IMR-90 (cell line): ENCODE measurements around the gene ARMH1. TPM values are rescaled to one million over a fixed set of nuclear protein-coding genes. Genes with fewer than 3 reads are reported as not detected.

Experiments used
- ATAC-seq: fragments of 200-7000 bp; cut with Tn5 transposase; 2 replicates; pipeline ENCODE4 v1.9.1; 2020; ENCODE audit warnings: low read depth, mild to moderate bottlenecking, moderate library complexity
- BruUV-seq: library from RNA; stranded (reverse); fragments of 400-500 nt; replicated peaks from 2 replicates; lab custom pipeline; 2021; lab: Mats Ljungman, UMichigan
- CTCF ChIA-PET: fragments of 300-600 bp; formaldehyde crosslinking; extraction: SDS; loops from one replicate; lab custom pipeline; 2021; ENCODE audit warnings: antibody characterized with exemption; lab: Yijun Ruan, JAX
- POLR2A ChIA-PET: fragments of 300-600 bp; sonication (Branson Sonifier 250); formaldehyde crosslinking; loops from one replicate; lab custom pipeline; 2022; ENCODE audit warnings: antibody characterized with exemption; ENCODE audit not compliant: unreplicated experiment; lab: Charles Lee
- DNase-seq: peaks from one replicate; pipeline ENCODE4 v3.0.0; 2013
- H2AFZ ChIP-seq: replicated peaks from 2 replicates; pipeline ENCODE3; 2013; ENCODE audit warnings: low read length, mild to moderate bottlenecking; ENCODE audit not compliant: poor library complexity
- H2AK5ac ChIP-seq: 2 replicates; pipeline ENCODE4 v1.6.1; 2013; ENCODE audit warnings: low read depth, low read length, inconsistent platforms
- H2AK9ac ChIP-seq: replicated peaks from 2 replicates; pipeline ENCODE3; 2013; ENCODE audit warnings: mild to moderate bottlenecking, low read depth, low read length, moderate library complexity; ENCODE audit not compliant: poor library complexity
- H2BK120ac ChIP-seq: 2 replicates; pipeline ENCODE4 v1.6.1; 2013; ENCODE audit warnings: low read depth, low read length, inconsistent platforms
- H2BK15ac ChIP-seq: 3 replicates; pipeline ENCODE4 v1.6.1; 2013; ENCODE audit warnings: low read depth, low read length, inconsistent platforms
- H2BK20ac ChIP-seq: 2 replicates; pipeline ENCODE4 v1.6.1; 2013; ENCODE audit warnings: low read depth, mild to moderate bottlenecking, inconsistent platforms, low read length, moderate library complexity
- H2BK5ac ChIP-seq: 2 replicates; pipeline ENCODE4 v1.6.1; 2013; ENCODE audit warnings: mild to moderate bottlenecking, low read depth, low read length, inconsistent platforms; ENCODE audit not compliant: poor library complexity, severe bottlenecking
- H3K14ac ChIP-seq: replicated peaks from 2 replicates; pipeline ENCODE4 v1.6.1; 2013; ENCODE audit warnings: low read depth, low read length, inconsistent platforms
- H3K18ac ChIP-seq: 2 replicates; pipeline ENCODE4 v1.6.1; 2013; ENCODE audit warnings: low read depth, low read length, control low read depth
- H3K23ac ChIP-seq: 2 replicates; pipeline ENCODE4 v1.6.1; 2013; ENCODE audit warnings: low read depth, low read length, inconsistent platforms
- H3K27ac ChIP-seq: 2 replicates; pipeline ENCODE4 v1.5.1; 2013; ENCODE audit warnings: mild to moderate bottlenecking, control low read depth, low read length; ENCODE audit not compliant: insufficient read depth
- H3K27me3 ChIP-seq: 2 replicates; pipeline ENCODE4 v1.6.1; 2013; ENCODE audit warnings: low read length; ENCODE audit not compliant: control insufficient read depth, insufficient read depth
- H3K36me3 ChIP-seq: 2 replicates; pipeline ENCODE4 v1.6.1; 2013; ENCODE audit warnings: low read length, mixed read lengths; ENCODE audit not compliant: control insufficient read depth, insufficient read depth
- H3K4ac ChIP-seq: 2 replicates; pipeline ENCODE4 v1.6.1; 2013; ENCODE audit warnings: low read depth, low read length, inconsistent platforms
- H3K4me1 ChIP-seq: 2 replicates; pipeline ENCODE4 v1.6.1; 2013; ENCODE audit warnings: low read length, mixed read lengths; ENCODE audit not compliant: control insufficient read depth, insufficient read depth
- H3K4me2 ChIP-seq: 2 replicates; pipeline ENCODE4 v1.6.1; 2013; ENCODE audit warnings: low read depth, mild to moderate bottlenecking, control low read depth, low read length, moderate library complexity
- H3K4me3 ChIP-seq: 2 replicates; pipeline ENCODE4 v1.5.1; 2013; ENCODE audit warnings: low read depth, mild to moderate bottlenecking, control low read depth, low read length, moderate library complexity; ENCODE audit not compliant: insufficient read depth
- H3K56ac ChIP-seq: 2 replicates; pipeline ENCODE4 v1.6.1; 2013; ENCODE audit warnings: low read length, inconsistent platforms; ENCODE audit not compliant: insufficient read depth; ENCODE audit errors: extremely low read depth
- H3K79me1 ChIP-seq, 2 experiments: 2 replicates each; pipeline ENCODE4 v1.6.1; 2013; ENCODE audit warnings: low read length in 2 of 2, inconsistent platforms in 1 of 2, low read depth in 1 of 2
- H3K9ac ChIP-seq: 2 replicates; pipeline ENCODE4 v1.6.1; 2013; ENCODE audit warnings: low read depth, low read length, control low read depth
- H3K9me1 ChIP-seq: 2 replicates; pipeline ENCODE4 v1.6.1; 2013; ENCODE audit warnings: low read length, inconsistent platforms; ENCODE audit not compliant: insufficient read depth
- H3K9me3 ChIP-seq: 2 replicates; pipeline ENCODE4 v1.6.1; 2013; ENCODE audit warnings: low read length; ENCODE audit not compliant: control insufficient read depth, insufficient read depth
- H4K20me1 ChIP-seq: 2 replicates; pipeline ENCODE4 v1.6.1; 2013; ENCODE audit warnings: low read length, inconsistent platforms; ENCODE audit not compliant: insufficient read depth
- H4K5ac ChIP-seq: 2 replicates; pipeline ENCODE4 v1.6.1; 2013; ENCODE audit warnings: mild to moderate bottlenecking, low read depth, low read length, control low read depth
- H4K8ac ChIP-seq, 2 experiments: 2 replicates each; pipeline ENCODE4 v1.6.1; 2013; ENCODE audit warnings: low read depth in 2 of 2, low read length in 2 of 2, control low read depth in 1 of 2, inconsistent platforms in 1 of 2
- H4K91ac ChIP-seq: 2 replicates; pipeline ENCODE4 v1.6.1; 2013; ENCODE audit warnings: low read depth, low read length, inconsistent platforms; ENCODE audit not compliant: insufficient read depth
- CEBPB ChIP-seq: IDR thresholded peaks from 2 replicates; pipeline ENCODE4 v1.6.1; 2012; ENCODE audit warnings: low read depth, low read length, improper control_type of control experiment
- FOS ChIP-seq: fragments of 150-350 bp; IDR thresholded peaks from 2 replicates; pipeline ENCODE4 v1.6.1; 2016; ENCODE audit warnings: low read depth, low read length
- MAZ ChIP-seq: IDR thresholded peaks from 2 replicates; pipeline ENCODE4 v1.6.1; 2012; ENCODE audit warnings: low read depth, mild to moderate bottlenecking, low read length, improper control_type of control experiment, moderate library complexity, borderline replicate concordance
- RAD21 ChIP-seq: IDR thresholded peaks from 2 replicates; pipeline ENCODE4 v1.6.1; 2012; ENCODE audit warnings: low read length, improper control_type of control experiment
- RFX5 ChIP-seq: IDR thresholded peaks from 2 replicates; pipeline ENCODE4 v1.8.0; 2012; ENCODE audit warnings: low read depth, mild to moderate bottlenecking, low read length, moderate library complexity
- USF2 ChIP-seq: fragments of 150-350 bp; IDR thresholded peaks from 2 replicates; pipeline ENCODE4 v1.6.1; 2017; ENCODE audit warnings: mild to moderate bottlenecking, antibody characterized with exemption, low read length, low read depth
- WGBS, 2 experiments: methylation state at CpG; one replicate each; pipeline versions ENCODE4 v1.1.5 to v1.1.7; 2013; ENCODE audit warnings: missing lambda C conversion rate in 2 of 2; ENCODE audit not compliant: insufficient read length in 1 of 2; ENCODE audit errors: extremely low coverage in 2 of 2; 5-methylcytosine and 5-hydroxymethylcytosine counted together
- dilution Hi-C: fragments of 300-500 bp; cut with HindIII; formaldehyde crosslinking; loops from one replicate; pipeline ENCODE4 v1.14.3; 2018; ENCODE audit warnings: low sequenced_read_pairs; ENCODE audit not compliant: unreplicated experiment
- in situ Hi-C: fragments of 300-500 bp; cut with MboI; formaldehyde crosslinking; loops from 3 replicates; pipeline ENCODE4 v1.14.3; 2019; ENCODE audit warnings: low sequenced_read_pairs, inconsistent platforms, mixed read lengths
- intact Hi-C: fragments of 100-400 bp; cut with micrococcal nuclease; formaldehyde crosslinking; loops from 2 replicates; pipeline ENCODE4 v1.10.0; 2022
- polyA plus RNA-seq, 3 experiments: library from polyadenylated mRNA; depleted of rRNA; stranded (reverse); fragments of >200 nt; gene quantifications; 2 replicates each; pipeline ENCODE4 v1.2.3, GENCODE V29; 2012; ENCODE audit warnings: low replicate concordance in 1 of 3
- total RNA-seq: library from RNA; depleted of rRNA; stranded (reverse); fragments of >200 nt; gene quantifications from 2 replicates; pipeline ENCODE4 v1.2.3, GENCODE V29; 2012

Gene ARMH1
- total and polyA plus RNA-seq, 2 of the 4 experiments (the other 2 are of a cell fraction) = 0.36 to 0.72 TPM

- H2AK9ac ChIP-seq = no peak overlapping the region
- no peak for DNase-seq
- H2BK5ac ChIP-seq = no peak overlapping the region
- H3K9me3 ChIP-seq = no peaks in the 10 kb centered on the region
- H3K27me3 ChIP-seq = no peaks in the 10 kb centered on the region; the same call in 1 of the 2 replicates
- ChIA-PET CTCF (no interaction called here), POLR2A (no interaction called here)
- no peak overlapping the region for H4K5ac ChIP-seq
- H3K36me3 ChIP-seq = no peaks in the 10 kb centered on the region
- no peak overlapping the region for H2BK120ac ChIP-seq
- H3K4ac ChIP-seq = no peak overlapping the region
- TF ChIP-seq USF2 (no peak), MAZ (no peak), RFX5 (no peak), RAD21 (no peak), FOS (no peak), CEBPB (no peak)
- H3K4me2 ChIP-seq = no peak overlapping the region
- 40% methylated on average over 2 of the region's 14 CpGs; no CpG with 5 or more reads in 1 of the 2 experiments for WGBS, 2 experiments
- H3K9ac ChIP-seq = no peak overlapping the region
- BruUV-seq = no TSS peak
- H4K8ac ChIP-seq = no peak overlapping the region
- no peak overlapping the region for H3K23ac ChIP-seq
- no peak for ATAC-seq
- H3K4me1 ChIP-seq = no peaks in the 10 kb centered on the region
- no peak overlapping the region for H2AFZ ChIP-seq
- no peaks in the 10 kb centered on the region for H3K9me1 ChIP-seq
- H4K91ac ChIP-seq = no peak overlapping the region
- no peak overlapping the region for H2BK15ac ChIP-seq
- intact Hi-C loops = no loop called here
- H3K14ac ChIP-seq = no peak overlapping the region
- no peak overlapping the region for H3K27ac ChIP-seq
- no peak overlapping the region for H3K18ac ChIP-seq
- no peak overlapping the region for H2BK20ac ChIP-seq
- H3K79me1 ChIP-seq = no peaks in the 10 kb centered on the region; a peak in 1 of 4 replicates
- H3K4me3 ChIP-seq = no peak overlapping the region
- no peaks in the 10 kb centered on the region for H4K20me1 ChIP-seq
- no peak overlapping the region for H2AK5ac ChIP-seq
- in situ Hi-C loops = no loop called here
- no peak overlapping the region for H3K56ac ChIP-seq
- dilution Hi-C loops = no loop called here
Measured at GRCh38 chr1:44681905-44682882, 7.7 kb downstream of the ARMH1 start.
